Left ventricle myocardium inferior (tissue), 1 donor: ENCODE data around the gene GPR15LG. TPM values are rescaled to one million over a fixed set of nuclear protein-coding genes. Genes with fewer than 3 reads are reported as not detected.

ENCODE experiments used
- DNase-seq: peaks from one replicate; pipeline ENCODE4 v3.0.0-alpha.2; 2020
- H3K27ac ChIP-seq: fragments of 200-600 bp; replicated peaks from 2 replicates; pipeline ENCODE4 v1.8.0; 2021
- H3K27me3 ChIP-seq: fragments of 200-600 bp; 2 replicates; pipeline ENCODE4 v1.8.0; 2021; ENCODE audit warnings: low read depth
- H3K36me3 ChIP-seq: fragments of 200-600 bp; 2 replicates; pipeline ENCODE4 v1.8.0; 2021
- H3K4me1 ChIP-seq: fragments of 200-600 bp; 2 replicates; pipeline ENCODE4 v1.8.0; 2021
- H3K4me3 ChIP-seq: fragments of 200-600 bp; 2 replicates; pipeline ENCODE4 v1.8.0; 2021; ENCODE audit warnings: mild to moderate bottlenecking, moderate library complexity
- H3K9me3 ChIP-seq: fragments of 200-600 bp; replicated peaks from 2 replicates; pipeline ENCODE4 v1.8.0; 2021
- intact Hi-C: fragments of 100-400 bp; cut with micrococcal nuclease; formaldehyde crosslinking; loops from one replicate; pipeline ENCODE4 v1.11.0; 2022
- total RNA-seq: library from RNA; stranded (reverse); fragmentation: NEBNext Ultra II Directional; extraction: Animal tissue kit (Norgen Biotek cat#: 25700); gene quantifications from one replicate; pipeline ENCODE4 v1.2.1, GENCODE V29; 2021
- TF ChIP-seq, protein P1 (sequence below): fragments of 200-600 bp; IDR thresholded peaks from 2 replicates; pipeline ENCODE4 v1.8.0; 2021; ENCODE audit warnings: antibody characterized with exemption, mild to moderate bottlenecking, borderline replicate concordance
- donor health status: DM: no; HTN: yes; CAD: no; lungs with severe emphysema.

Gene GPR15LG
- total RNA-seq, 1 donor from 2014 or later, result not detected

GRCh38 chr10:84185526-84186175 lies 12.1 kb downstream of the GPR15LG start:
- H3K9me3 ChIP-seq, result no peaks in the 10 kb centered on the region
- intact Hi-C loops, result no loop called here
- TF ChIP-seq, protein P1, sequence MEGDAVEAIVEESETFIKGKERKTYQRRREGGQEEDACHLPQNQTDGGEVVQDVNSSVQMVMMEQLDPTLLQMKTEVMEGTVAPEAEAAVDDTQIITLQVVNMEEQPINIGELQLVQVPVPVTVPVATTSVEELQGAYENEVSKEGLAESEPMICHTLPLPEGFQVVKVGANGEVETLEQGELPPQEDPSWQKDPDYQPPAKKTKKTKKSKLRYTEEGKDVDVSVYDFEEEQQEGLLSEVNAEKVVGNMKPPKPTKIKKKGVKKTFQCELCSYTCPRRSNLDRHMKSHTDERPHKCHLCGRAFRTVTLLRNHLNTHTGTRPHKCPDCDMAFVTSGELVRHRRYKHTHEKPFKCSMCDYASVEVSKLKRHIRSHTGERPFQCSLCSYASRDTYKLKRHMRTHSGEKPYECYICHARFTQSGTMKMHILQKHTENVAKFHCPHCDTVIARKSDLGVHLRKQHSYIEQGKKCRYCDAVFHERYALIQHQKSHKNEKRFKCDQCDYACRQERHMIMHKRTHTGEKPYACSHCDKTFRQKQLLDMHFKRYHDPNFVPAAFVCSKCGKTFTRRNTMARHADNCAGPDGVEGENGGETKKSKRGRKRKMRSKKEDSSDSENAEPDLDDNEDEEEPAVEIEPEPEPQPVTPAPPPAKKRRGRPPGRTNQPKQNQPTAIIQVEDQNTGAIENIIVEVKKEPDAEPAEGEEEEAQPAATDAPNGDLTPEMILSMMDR, result no peak
- H3K4me3 ChIP-seq, result no peak overlapping the region
- peaks cover 55% of the 10 kb centered on the region for H3K27me3 ChIP-seq
- H3K27ac ChIP-seq, result no peak overlapping the region
- no peak for DNase-seq
- H3K36me3 ChIP-seq, result no peaks in the 10 kb centered on the region
- no peaks in the 10 kb centered on the region for H3K4me1 ChIP-seq

- no peak overlapping the region for H3K4me3 ChIP-seq
- TF ChIP-seq, protein P1, result no peak
- H3K36me3 ChIP-seq, result no peaks in the 10 kb centered on the region
- H3K27ac ChIP-seq, result no peak overlapping the region
- peaks cover 77% of the 10 kb centered on the region for H3K27me3 ChIP-seq
- no peak for DNase-seq
- intact Hi-C loops, result no loop called here
- no peaks in the 10 kb centered on the region for H3K9me3 ChIP-seq
- peaks cover 2% of the 10 kb centered on the region for H3K4me1 ChIP-seq
Observed at GRCh38 chr10:84188815-84189214, 15.2 kb downstream of the GPR15LG start.

GRCh38 chr10:84190621-84191020 lies 17.0 kb downstream of the GPR15LG start:
- intact Hi-C loops, result no loop called here
- peaks cover 79% of the 10 kb centered on the region for H3K27me3 ChIP-seq
- TF ChIP-seq, protein P1, result no peak

GRCh38 chr10:84191106-84191505 lies 17.5 kb downstream of the GPR15LG start:
- Histone ChIP-seq H3K36me3 (no peaks in the 10 kb centered on the region), H3K9me3 (no peaks in the 10 kb centered on the region), H3K4me1 (peaks cover 20% of the 10 kb centered on the region), H3K27ac (no peak overlapping the region), H3K27me3 (peaks cover 79% of the 10 kb centered on the region), H3K4me3 (no peak overlapping the region)
- no peak for DNase-seq
- intact Hi-C loops, result no loop called here
- TF ChIP-seq, protein P1, result no peak

More at GRCh38 chr10:84190621-84191020, 17.0 kb downstream of the GPR15LG start:
- Histone ChIP-seq H3K9me3 (no peaks in the 10 kb centered on the region), H3K4me1 (peaks cover 20% of the 10 kb centered on the region), H3K36me3 (no peaks in the 10 kb centered on the region), H3K27ac (no peak overlapping the region), H3K4me3 (no peak overlapping the region)
- no peak for DNase-seq

DNA sequence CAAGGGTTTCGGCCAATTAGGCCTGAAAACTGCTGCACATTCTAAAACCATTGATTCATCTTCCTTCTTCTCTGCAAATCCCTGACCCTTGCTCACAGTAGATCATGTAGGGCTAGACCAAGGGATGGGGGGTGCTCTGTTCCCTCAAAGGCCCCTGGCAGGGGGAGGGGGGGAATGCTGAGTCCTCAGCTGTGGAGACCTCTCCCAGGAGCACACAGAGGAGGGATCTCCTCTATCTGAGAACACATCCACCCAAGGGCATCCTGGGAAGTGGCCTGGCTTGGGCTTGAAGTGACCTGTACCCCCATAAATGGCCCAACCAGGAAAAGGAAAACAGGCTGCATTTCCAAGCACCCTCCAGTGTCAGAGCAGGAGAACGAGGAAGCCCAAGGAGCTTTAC lies 19.7 kb downstream of the GPR15LG start:
- peaks cover 82% of the 10 kb centered on the region for H3K27me3 ChIP-seq
- intact Hi-C loops, result no loop called here

More for the DNA sequence above, 19.7 kb downstream of the GPR15LG start:
- DNase-seq, result no peak
- no peaks in the 10 kb centered on the region for H3K9me3 ChIP-seq
- no peak overlapping the region for H3K27ac ChIP-seq
- peaks cover 30% of the 10 kb centered on the region for H3K4me1 ChIP-seq
- TF ChIP-seq, protein P1, result no peak
- H3K36me3 ChIP-seq, result no peaks in the 10 kb centered on the region
- no peak overlapping the region for H3K4me3 ChIP-seq
